GM12892 (cell line): ENCODE measurements around the gene ABI3.
A peak's percentile ranks its signal among the peaks of the same experiment; 100 is the strongest.

Source experiments
- DNase-seq: peaks from one replicate; pipeline ENCODE4 v3.0.0; 2011; ENCODE audit not compliant: insufficient read length
- FAIRE-seq: peaks from 2 replicates; lab custom pipeline; 2011; peaks lifted over from hg19 to GRCh38; lab: Jason Lieb, UNC
- POLR2A ChIP-seq: IDR thresholded peaks from 2 replicates; pipeline ENCODE4 v1.6.1; 2011; ENCODE audit warnings: low read depth, low read length, control low read depth
- POLR2AphosphoS5 ChIP-seq: IDR thresholded peaks from 2 replicates; pipeline ENCODE4 v1.6.1; 2011; ENCODE audit warnings: low read depth, low read length, control low read depth
- TAF1 ChIP-seq: IDR thresholded peaks from 2 replicates; pipeline ENCODE4 v1.6.1; 2011; ENCODE audit warnings: low read depth, mild to moderate bottlenecking, control low read depth, low read length, borderline replicate concordance

The ABI3 gene

DNA sequence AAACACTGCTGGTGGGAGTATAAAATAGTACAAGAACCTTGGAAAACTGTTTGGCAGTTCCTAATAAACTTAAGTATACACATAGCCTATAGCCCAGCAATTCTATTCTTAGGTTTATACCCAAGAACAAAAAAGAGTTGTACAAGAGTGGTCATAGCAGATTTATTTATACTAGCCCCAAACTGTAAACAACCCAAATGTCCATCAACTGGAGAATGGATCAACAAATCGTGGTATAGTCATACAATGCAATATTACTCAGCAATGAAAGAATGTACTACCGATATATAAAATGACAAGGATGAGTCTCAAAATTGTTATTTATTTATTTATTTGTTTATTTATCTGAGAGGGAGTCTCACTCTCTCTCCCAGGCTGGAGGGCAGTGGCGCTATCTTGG lies 23.2 kb upstream of the ABI3 start:
- no peak for TF ChIP-seq TAF1
- TF ChIP-seq POLR2A: no peak
- no peak for TF ChIP-seq POLR2AphosphoS5
- no peak for FAIRE-seq
- no peak for DNase-seq

DNA sequence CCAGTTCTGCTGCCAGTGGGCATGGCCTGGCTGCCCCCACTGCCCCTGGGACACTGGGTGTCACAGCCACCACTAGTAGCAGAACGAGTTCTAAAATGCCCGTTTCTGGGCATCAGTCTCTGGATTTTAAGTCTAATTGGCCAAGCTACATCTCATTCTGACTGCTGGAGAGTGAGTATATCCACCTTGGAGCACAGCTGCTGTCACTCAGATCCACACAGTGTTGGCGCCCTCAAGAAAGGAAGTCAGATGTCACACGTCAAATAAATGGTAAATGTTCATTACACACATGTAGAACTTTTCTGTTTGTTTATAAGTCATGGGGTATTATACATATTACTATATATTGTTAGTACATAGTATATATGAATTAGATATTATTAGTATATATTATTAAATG lies 19.6 kb upstream of the ABI3 start:
- TF ChIP-seq POLR2A (no peak), TAF1 (no peak)
- no peak for DNase-seq
- FAIRE-seq: no peak

DNA sequence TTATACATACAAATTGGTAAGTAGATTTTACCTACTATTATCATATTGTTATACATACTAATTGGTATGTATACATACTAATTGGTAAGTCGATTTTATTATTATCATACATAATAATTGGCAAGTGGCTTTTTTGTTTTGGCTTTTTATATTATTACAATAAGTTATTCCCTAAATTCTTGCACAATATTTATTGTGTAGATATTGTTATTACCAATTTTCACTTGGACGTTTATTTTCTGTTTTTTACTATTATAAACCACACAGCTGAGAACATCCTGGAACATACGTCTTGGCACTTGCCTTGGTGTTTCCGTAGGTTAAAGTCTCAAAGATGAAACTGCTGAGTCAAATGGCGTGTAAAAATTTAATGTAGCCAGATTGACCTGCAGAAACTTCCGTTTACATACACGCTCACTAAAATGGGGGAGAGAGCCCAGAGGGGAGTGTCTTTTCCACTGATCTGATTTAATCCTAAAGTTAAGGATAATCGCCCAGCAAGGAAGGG lies 19.0 kb upstream of the ABI3 start:
- FAIRE-seq: no peak
- TF ChIP-seq POLR2A (no peak), TAF1 (no peak), POLR2AphosphoS5 (no peak)
- DNase-seq: no peak

DNA sequence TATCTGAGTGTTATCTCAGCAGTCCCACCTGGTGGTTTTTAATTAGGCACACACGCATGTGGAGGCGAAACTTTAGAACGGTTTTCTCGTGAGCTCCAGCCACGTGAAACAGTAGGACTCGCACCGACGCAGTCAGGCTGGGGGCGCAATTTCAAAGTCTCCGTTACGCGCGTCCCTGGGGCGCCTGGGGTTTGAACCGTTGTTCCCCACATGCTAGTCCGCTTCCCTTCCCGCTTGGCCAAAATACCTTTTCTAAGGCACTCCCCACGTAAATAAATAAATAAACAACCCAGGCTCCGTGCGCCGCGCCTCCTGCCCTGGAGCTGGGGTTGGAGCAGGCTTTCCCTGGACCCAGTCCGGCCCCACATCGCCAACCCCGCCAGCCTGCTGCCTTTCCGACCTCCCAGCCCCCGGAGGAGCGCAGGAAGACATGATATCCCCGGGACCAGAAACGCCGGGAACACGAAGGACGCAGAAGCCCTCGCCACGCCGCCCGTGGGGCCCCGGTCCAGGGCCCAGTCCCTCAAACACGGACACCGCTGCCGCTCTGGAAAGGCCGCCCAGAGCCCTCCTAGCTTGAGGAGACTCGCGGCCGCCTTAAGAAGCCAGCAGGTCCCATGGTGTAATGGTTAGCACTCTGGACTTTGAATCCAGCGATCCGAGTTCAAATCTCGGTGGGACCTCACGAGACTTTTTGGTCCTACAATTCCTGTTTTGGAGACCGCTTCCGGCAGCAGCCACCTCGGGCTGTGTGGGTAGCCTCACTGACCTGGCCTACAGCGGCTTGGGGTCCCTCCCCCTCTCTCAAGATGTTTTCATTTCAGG lies 18.4 kb upstream of the ABI3 start:
- FAIRE-seq (no peak), DNase-seq (peak; percentile 32)
- peak; percentile 48 for TF ChIP-seq POLR2A
- TF ChIP-seq POLR2AphosphoS5: no peak

DNA sequence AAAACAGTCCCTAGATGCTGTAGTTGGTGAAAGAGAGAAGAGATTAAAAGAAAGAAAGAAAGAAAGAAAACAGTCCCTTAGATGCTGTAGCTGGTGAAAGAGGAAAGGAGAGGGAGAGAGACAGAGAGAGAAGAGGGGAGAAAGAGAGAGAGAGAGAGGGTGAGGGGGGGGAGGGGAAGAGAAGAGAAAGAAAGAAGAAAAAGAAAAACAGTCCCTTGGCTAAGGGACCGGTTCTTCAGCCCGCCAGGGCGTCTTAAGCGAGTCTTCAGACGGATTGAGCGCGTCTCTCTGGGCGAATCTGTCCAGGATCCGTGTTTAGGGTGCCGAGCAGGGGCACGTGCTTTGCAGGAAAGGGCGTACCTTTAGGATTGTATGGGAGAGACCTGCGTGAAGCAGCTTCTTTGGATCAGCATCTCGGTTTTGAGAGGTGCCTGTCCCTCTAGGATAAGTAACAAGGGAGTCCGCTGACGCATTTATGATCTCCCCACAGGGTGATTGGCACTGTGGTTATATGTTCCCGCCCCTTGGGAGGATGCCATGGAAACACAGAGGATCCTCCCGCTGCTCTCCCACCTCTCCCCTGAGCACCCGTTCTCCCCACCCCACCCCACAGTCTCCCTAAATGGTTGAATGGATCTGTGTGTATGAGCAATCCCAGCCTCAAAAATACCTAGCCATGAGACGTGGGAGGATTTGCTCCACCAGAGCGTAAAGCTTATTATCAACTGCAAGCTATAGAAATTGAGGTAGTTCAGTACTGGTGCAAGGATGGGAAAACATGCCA lies 16.8 kb upstream of the ABI3 start:
- peak; percentile 74 for FAIRE-seq
- TF ChIP-seq POLR2A (peak; percentile 8; the same call in 1 of the 2 replicates), POLR2AphosphoS5 (peak; percentile 49), TAF1 (no peak)
- no peak for DNase-seq

DNA sequence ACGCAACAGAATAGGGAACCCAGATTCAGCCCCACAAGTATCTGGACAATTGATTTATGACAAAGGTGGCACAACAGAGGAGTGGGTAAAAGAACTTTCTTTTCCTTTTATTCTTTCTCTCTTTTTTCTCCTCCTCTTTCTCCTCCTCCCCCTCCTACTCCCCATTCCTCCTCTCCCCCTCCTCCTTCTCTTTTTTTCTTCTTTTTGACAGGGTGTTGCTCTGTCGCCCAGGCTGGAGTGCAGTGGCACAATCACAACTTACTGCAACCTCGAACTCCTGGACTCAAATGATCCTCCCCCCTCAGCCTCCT lies 16.3 kb upstream of the ABI3 start:
- no peak for FAIRE-seq
- TF ChIP-seq POLR2AphosphoS5: no peak
- TF ChIP-seq TAF1: no peak
- no peak for TF ChIP-seq POLR2A
- DNase-seq: no peak

DNA sequence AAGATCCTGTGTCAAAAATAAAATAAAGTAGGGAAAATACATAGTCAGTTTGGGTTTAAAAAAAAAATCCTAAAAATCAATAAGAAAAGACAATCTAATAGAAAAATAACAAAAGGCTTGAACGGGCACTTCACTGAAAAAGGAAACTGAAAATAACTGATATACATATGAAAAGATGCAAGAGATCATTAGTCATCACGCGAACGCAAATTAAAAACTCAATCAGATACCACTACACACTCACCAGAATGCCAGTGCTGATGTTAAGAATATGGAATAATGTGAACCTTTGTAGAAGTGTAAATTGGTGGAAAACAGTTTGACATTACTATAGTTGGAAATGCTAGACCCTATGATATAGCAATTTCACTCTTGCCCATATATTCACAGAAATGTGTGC lies 14.8 kb upstream of the ABI3 start:
- no peak for FAIRE-seq
- DNase-seq: no peak
- TF ChIP-seq POLR2AphosphoS5 (no peak), POLR2A (no peak), TAF1 (no peak)

DNA sequence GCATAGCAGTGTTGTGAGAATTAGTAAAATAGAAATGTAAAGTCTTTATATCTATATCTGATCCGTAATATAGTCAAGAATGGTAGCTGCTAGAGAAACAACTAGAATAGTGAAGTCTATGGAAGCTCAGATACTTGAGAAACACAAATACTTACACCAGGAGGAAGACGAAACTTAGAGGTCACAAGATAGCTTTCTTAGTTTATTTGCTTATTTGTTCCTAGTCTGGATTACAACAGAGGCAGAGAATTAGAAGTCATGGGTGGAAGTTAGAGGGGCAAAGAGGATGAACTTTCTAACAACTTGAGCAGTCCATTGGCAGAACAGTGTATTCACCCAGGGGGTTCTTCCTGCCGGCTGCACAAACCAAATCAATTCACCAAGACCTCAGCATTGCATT lies 14.0 kb upstream of the ABI3 start:
- FAIRE-seq: no peak
- TF ChIP-seq POLR2AphosphoS5: no peak
- no peak for TF ChIP-seq TAF1
- TF ChIP-seq POLR2A: no peak
- DNase-seq: no peak

DNA sequence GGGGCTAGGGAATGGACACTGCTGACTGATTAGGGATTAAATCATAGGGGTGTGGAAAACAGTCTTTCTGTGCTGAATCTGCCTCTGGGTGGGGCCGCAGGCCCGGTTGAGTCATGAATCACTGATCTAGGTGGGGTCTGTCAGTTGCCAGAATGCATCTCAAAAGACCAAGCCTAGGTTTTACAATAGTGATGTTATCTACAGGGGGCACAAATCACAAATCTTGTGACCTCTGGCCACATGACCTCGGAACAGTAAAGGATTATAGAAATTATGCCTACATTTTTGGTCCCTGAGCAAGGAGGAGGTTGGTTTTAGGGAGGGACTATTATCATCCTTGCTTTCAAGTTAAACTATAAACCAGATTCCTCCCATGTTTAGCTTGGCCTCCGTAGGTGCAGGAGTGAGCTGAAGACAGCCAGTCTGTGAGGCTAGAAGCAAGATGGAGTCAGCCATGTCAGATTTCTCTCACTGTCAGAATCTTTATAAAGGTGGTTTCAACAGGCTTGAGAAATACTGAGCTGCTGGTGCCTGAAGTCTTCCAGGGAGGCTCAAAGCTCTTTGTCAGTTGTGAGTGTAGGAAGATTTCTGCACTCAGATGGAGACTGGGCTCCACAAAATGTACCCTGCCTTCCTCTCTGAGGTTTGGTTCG lies 13.0 kb upstream of the ABI3 start:
- DNase-seq (no peak), FAIRE-seq (no peak)
- TF ChIP-seq POLR2AphosphoS5: no peak
- no peak for TF ChIP-seq POLR2A
- no peak for TF ChIP-seq TAF1

DNA sequence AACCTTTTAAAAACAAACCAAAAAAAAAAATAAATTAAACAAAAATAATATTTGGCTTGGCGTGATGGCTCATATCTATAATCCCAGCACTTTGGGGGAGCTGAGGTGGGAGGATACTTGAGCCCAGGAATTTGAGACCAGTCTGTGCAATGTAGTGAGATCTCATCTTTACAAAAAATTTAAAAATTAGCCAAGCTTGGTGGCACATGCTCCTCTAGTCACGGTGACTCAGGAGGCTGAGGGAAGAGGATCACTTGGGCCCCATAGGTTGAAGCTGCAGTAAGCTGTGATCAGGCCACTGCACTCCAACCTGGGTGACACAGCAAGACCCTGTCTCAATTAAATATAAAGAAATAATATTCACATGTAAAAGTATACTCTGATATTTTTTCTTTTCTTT lies 12.3 kb upstream of the ABI3 start:
- TF ChIP-seq POLR2A (no peak), TAF1 (no peak), POLR2AphosphoS5 (no peak)
- DNase-seq (no peak), FAIRE-seq (no peak)

DNA sequence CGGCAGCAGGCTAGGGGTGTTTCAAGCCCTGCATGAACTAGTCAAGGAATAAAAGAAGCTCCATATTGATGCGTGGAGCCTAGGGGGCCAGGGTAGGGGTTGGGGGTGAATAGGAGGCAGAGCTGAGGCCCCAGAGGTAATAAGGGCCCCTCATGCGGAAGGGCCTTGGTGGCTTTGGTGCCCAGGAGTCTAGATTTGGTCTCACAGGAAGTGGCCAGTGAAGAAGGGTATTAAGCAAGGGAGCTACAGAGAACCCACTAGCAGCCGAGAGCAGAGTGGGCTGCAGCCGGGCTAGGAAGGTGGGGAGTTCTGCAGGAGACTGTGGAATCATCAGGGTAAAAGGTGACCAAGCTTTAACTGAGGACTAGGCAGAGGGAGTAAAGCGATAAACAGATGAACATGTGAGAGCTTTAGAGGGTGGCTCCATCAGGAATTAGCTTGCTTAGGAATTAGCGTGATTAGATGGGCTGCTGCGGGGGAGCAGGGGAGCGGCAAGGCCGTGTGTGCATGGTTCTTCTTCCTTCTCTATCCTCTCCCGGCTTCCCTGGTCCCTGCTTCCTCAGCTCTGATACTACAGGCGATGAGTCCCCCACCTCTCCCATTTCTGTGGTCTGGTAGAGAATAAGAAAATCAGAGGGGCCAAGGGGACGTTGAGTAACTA lies 10.0 kb upstream of the ABI3 start:
- DNase-seq (no peak), FAIRE-seq (no peak)
- TF ChIP-seq TAF1 (no peak), POLR2A (no peak), POLR2AphosphoS5 (no peak)
